Tibial nerve (tissue), 3 donors: ENCODE measurements around the gene FBXO21.

Experiments used
- POLR2A ChIP-seq, 2 donors: fragments of 450-650 bp; IDR thresholded peaks; one replicate each; pipeline ENCODE4 v1.6.1; 2017; ENCODE audit warnings: antibody characterized with exemption in 2 of 2, mild to moderate bottlenecking in 2 of 2, moderate library complexity in 2 of 2
- TF ChIP-seq, protein P1 (sequence below), 5 experiments: fragments of 200-600 bp in 3 of 5; fragments of 450-650 bp in 2 of 5; sonication (generic) in 3 of 5; IDR thresholded peaks; one replicate each; pipeline ENCODE4 v1.5.1; 2016 to 2019; ENCODE audit warnings: antibody characterized with exemption in 5 of 5, mild to moderate bottlenecking in 3 of 5, moderate library complexity in 2 of 5

DNA sequence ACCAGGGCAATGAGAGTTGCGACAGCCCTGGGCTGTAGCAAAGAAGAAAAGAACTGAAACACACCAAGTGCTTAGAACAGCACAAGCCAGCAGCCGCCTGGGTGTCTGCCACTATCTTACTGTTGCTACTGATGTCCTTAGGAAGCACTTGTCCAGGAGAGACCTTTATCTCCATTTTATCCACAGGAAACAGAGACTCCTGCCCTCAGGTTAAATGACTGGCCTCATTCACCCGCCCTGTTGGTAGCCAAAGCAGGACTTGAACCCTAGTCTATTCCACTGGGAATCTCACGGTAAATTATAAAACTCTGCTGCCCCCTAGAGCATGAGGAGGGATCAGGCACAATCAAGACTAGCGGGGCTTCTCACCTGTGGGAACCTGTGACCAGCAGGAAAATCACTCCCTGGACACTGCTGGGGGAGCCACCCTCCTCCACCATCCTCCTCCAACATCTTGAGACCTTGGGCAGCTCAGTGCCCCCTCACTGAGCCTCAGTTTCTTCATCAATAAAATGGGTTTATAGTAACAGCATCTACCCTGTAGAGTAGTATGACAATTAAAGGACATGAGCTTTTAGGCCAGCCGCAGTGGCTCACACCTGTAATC is 70.6 kb downstream of the FBXO21 start:
- TF ChIP-seq, protein P1, sequence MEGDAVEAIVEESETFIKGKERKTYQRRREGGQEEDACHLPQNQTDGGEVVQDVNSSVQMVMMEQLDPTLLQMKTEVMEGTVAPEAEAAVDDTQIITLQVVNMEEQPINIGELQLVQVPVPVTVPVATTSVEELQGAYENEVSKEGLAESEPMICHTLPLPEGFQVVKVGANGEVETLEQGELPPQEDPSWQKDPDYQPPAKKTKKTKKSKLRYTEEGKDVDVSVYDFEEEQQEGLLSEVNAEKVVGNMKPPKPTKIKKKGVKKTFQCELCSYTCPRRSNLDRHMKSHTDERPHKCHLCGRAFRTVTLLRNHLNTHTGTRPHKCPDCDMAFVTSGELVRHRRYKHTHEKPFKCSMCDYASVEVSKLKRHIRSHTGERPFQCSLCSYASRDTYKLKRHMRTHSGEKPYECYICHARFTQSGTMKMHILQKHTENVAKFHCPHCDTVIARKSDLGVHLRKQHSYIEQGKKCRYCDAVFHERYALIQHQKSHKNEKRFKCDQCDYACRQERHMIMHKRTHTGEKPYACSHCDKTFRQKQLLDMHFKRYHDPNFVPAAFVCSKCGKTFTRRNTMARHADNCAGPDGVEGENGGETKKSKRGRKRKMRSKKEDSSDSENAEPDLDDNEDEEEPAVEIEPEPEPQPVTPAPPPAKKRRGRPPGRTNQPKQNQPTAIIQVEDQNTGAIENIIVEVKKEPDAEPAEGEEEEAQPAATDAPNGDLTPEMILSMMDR (IDR thresholded peaks at IDR 0.05) = peak in 4 of 5 experiments; percentile 29 to 55 (median 37)
- TF ChIP-seq POLR2A (IDR thresholded peaks at IDR 0.05) = no peak
